PFSK-1 (cell line): ENCODE results near the gene LYSMD4.

Experiments
- FOXP2 ChIP-seq: optimal IDR thresholded peaks from 2 replicates; pipeline ENCODE3; 2011; ENCODE audit warnings: borderline replicate concordance, control low read depth, inconsistent platforms; ENCODE audit not compliant: insufficient read depth; ENCODE audit errors: extremely low read length, extremely low read depth
- POLR2AphosphoS5 ChIP-seq: IDR thresholded peaks from 2 replicates; pipeline ENCODE4 v1.6.1; 2012; ENCODE audit warnings: low read depth, mild to moderate bottlenecking, control low read depth, low read length, moderate library complexity
- SIN3A ChIP-seq: IDR thresholded peaks from 2 replicates; pipeline ENCODE4 v1.6.1; 2012; ENCODE audit warnings: mild to moderate bottlenecking, low read length, moderate library complexity, borderline replicate concordance; ENCODE audit not compliant: insufficient read depth
- TAF1 ChIP-seq: IDR thresholded peaks from 2 replicates; pipeline ENCODE4 v1.6.1; 2012; ENCODE audit warnings: low read length, control low read depth, borderline replicate concordance; ENCODE audit not compliant: insufficient read depth
- TF ChIP-seq, protein P1 (sequence below), 2 experiments: IDR thresholded peaks; 2 replicates each; pipeline versions ENCODE4 v1.6.1 to v1.8.0; 2011 to 2012; ENCODE audit warnings: low read depth in 2 of 2, low read length in 2 of 2, control low read depth in 1 of 2, inconsistent platforms in 1 of 2, mild to moderate bottlenecking in 1 of 2, moderate library complexity in 1 of 2; ENCODE audit not compliant: insufficient read depth in 1 of 2

GRCh38 chr15:99732751-99733267 is 428 bp downstream of the LYSMD4 start:
- no peak for TF ChIP-seq TAF1
- TF ChIP-seq POLR2AphosphoS5, result no peak
- no peak for TF ChIP-seq SIN3A
- TF ChIP-seq FOXP2, result no peak
- TF ChIP-seq, protein P1, sequence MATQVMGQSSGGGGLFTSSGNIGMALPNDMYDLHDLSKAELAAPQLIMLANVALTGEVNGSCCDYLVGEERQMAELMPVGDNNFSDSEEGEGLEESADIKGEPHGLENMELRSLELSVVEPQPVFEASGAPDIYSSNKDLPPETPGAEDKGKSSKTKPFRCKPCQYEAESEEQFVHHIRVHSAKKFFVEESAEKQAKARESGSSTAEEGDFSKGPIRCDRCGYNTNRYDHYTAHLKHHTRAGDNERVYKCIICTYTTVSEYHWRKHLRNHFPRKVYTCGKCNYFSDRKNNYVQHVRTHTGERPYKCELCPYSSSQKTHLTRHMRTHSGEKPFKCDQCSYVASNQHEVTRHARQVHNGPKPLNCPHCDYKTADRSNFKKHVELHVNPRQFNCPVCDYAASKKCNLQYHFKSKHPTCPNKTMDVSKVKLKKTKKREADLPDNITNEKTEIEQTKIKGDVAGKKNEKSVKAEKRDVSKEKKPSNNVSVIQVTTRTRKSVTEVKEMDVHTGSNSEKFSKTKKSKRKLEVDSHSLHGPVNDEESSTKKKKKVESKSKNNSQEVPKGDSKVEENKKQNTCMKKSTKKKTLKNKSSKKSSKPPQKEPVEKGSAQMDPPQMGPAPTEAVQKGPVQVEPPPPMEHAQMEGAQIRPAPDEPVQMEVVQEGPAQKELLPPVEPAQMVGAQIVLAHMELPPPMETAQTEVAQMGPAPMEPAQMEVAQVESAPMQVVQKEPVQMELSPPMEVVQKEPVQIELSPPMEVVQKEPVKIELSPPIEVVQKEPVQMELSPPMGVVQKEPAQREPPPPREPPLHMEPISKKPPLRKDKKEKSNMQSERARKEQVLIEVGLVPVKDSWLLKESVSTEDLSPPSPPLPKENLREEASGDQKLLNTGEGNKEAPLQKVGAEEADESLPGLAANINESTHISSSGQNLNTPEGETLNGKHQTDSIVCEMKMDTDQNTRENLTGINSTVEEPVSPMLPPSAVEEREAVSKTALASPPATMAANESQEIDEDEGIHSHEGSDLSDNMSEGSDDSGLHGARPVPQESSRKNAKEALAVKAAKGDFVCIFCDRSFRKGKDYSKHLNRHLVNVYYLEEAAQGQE (IDR thresholded peaks at IDR 0.05; ENCODE audit: insufficient read depth in 1 of 2, low read depth in 2 of 2, low read length in 2 of 2), result no peak
